HepG2 (cell line): ENCODE results near the gene EPC2. TPM values are rescaled to one million over a fixed set of nuclear protein-coding genes. Genes with fewer than 3 reads are reported as not detected.

Source experiments
- HNRNPK ChIP-seq: fragments of 200-400 bp; formaldehyde crosslinking; IDR thresholded peaks from 2 replicates; pipeline ENCODE4 v1.6.1; 2018; ENCODE audit warnings: low read length, low read depth, moderate library complexity, mild to moderate bottlenecking; ENCODE audit not compliant: poor library complexity, severe bottlenecking
- NFYC ChIP-seq: IDR thresholded peaks from 2 replicates; pipeline ENCODE4 v1.6.1; 2016; ENCODE audit warnings: missing genetic modification reagents, missing compliant biosample characterization
- ZNF383 ChIP-seq: sonication (generic); formaldehyde crosslinking; IDR thresholded peaks from 2 replicates; pipeline ENCODE4 v1.4.0; 2020; ENCODE audit warnings: missing genetic modification reagents, mild to moderate bottlenecking, borderline replicate concordance
- ZNF543 ChIP-seq: sonication (generic); formaldehyde crosslinking; IDR thresholded peaks from 2 replicates; pipeline ENCODE4 v1.4.0; 2020; ENCODE audit warnings: mild to moderate bottlenecking, missing genetic modification reagents
- ZNF7 ChIP-seq: IDR thresholded peaks from 2 replicates; pipeline ENCODE4 v1.6.1; 2016; ENCODE audit warnings: missing biosample characterization, missing genetic modification reagents
- ZNF883 ChIP-seq: sonication (generic); formaldehyde crosslinking; IDR thresholded peaks from 2 replicates; pipeline ENCODE4 v1.5.1; 2020; ENCODE audit warnings: mild to moderate bottlenecking, missing genetic modification reagents; ENCODE audit errors: not compliant biosample characterization
- polyA plus RNA-seq, 8 experiments: library from polyadenylated mRNA; depleted of rRNA in 3 of 8; stranded (reverse) in 7 of 8; unstranded in 1 of 8; fragments of >200 nt; fragmentation: Illumina TruSeq in 4 of 8; extraction: Trizol in 4 of 8; gene quantifications; 2 replicates each; pipeline versions ENCODE4 v1.2.1 to v1.2.3, GENCODE V29; 2011 to 2016; ENCODE audit warnings: low read depth in 4 of 8, missing spikeins in 1 of 8, mixed read lengths in 1 of 8; ENCODE audit not compliant: insufficient read depth in 1 of 8
- total RNA-seq, 5 experiments: library from RNA; depleted of rRNA; stranded (reverse); fragments of >200 nt; fragmentation: Illumina TruSeq; extraction: Trizol; gene quantifications; 2 replicates each; pipeline ENCODE4 v1.2.3, GENCODE V29; 2016; ENCODE audit warnings: low read depth in 1 of 5
- TF ChIP-seq, protein P1 (sequence below): sonication (generic); formaldehyde crosslinking; IDR thresholded peaks from 2 replicates; pipeline ENCODE4 v1.5.0; 2020; ENCODE audit warnings: mild to moderate bottlenecking, missing genetic modification reagents, borderline replicate concordance
- TF ChIP-seq, protein P2 (sequence below): sonication (generic); formaldehyde crosslinking; IDR thresholded peaks from 2 replicates; pipeline ENCODE4 v1.5.0; 2020; ENCODE audit warnings: mild to moderate bottlenecking, missing genetic modification reagents, moderate library complexity
- TF ChIP-seq, protein P3 (sequence below), 2 experiments: fragments of 450-650 bp in 1 of 2; sonication (generic) in 1 of 2; formaldehyde crosslinking; IDR thresholded peaks; 2 replicates each; pipeline versions ENCODE4 v1.5.0 to v1.8.0; 2020 to 2022; ENCODE audit warnings: mild to moderate bottlenecking in 1 of 2, missing genetic modification reagents in 1 of 2
- TF ChIP-seq, protein P4 (sequence below): sonication (generic); formaldehyde crosslinking; IDR thresholded peaks from 2 replicates; pipeline ENCODE4 v1.8.0; 2022; ENCODE audit warnings: missing genetic modification reagents, mild to moderate bottlenecking, moderate library complexity, borderline replicate concordance

Gene EPC2
- total and polyA plus RNA-seq, 2 of the 13 experiments (the other 11 are each of a cell fraction or from before 2014, with no cell fraction given), result 20.5 to 22.0 TPM

DNA sequence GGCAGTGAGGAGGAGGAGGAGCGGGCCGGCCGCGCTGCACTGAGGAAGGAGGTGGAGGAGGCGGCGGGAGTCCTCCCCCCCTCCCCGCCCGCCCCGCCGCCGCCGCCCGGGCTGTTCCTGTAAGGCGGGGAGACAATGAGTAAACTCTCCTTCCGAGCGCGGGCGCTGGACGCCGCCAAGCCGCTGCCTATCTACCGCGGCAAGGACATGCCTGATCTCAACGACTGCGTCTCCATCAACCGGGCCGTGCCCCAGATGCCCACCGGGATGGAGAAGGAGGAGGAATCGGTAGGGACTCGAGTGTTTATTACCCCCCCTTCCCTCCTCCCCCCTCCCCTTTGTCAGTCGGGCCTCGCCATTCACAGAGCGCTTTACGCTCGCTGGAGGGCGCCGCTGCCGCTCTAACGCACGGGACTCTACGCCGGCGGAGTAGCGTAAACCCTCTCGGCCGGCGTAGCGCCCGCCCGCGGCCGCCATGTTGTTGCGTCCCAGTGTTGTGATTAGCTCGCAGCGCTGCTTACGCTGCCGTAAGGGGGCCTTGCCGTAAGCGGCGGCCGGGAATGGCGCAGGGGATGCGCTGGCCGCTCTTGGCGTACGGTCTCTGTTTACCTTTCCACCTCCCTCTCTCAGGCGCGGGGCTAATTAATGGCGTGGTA is 460 bp downstream of the EPC2 start (continued):
- TF ChIP-seq, protein P1, sequence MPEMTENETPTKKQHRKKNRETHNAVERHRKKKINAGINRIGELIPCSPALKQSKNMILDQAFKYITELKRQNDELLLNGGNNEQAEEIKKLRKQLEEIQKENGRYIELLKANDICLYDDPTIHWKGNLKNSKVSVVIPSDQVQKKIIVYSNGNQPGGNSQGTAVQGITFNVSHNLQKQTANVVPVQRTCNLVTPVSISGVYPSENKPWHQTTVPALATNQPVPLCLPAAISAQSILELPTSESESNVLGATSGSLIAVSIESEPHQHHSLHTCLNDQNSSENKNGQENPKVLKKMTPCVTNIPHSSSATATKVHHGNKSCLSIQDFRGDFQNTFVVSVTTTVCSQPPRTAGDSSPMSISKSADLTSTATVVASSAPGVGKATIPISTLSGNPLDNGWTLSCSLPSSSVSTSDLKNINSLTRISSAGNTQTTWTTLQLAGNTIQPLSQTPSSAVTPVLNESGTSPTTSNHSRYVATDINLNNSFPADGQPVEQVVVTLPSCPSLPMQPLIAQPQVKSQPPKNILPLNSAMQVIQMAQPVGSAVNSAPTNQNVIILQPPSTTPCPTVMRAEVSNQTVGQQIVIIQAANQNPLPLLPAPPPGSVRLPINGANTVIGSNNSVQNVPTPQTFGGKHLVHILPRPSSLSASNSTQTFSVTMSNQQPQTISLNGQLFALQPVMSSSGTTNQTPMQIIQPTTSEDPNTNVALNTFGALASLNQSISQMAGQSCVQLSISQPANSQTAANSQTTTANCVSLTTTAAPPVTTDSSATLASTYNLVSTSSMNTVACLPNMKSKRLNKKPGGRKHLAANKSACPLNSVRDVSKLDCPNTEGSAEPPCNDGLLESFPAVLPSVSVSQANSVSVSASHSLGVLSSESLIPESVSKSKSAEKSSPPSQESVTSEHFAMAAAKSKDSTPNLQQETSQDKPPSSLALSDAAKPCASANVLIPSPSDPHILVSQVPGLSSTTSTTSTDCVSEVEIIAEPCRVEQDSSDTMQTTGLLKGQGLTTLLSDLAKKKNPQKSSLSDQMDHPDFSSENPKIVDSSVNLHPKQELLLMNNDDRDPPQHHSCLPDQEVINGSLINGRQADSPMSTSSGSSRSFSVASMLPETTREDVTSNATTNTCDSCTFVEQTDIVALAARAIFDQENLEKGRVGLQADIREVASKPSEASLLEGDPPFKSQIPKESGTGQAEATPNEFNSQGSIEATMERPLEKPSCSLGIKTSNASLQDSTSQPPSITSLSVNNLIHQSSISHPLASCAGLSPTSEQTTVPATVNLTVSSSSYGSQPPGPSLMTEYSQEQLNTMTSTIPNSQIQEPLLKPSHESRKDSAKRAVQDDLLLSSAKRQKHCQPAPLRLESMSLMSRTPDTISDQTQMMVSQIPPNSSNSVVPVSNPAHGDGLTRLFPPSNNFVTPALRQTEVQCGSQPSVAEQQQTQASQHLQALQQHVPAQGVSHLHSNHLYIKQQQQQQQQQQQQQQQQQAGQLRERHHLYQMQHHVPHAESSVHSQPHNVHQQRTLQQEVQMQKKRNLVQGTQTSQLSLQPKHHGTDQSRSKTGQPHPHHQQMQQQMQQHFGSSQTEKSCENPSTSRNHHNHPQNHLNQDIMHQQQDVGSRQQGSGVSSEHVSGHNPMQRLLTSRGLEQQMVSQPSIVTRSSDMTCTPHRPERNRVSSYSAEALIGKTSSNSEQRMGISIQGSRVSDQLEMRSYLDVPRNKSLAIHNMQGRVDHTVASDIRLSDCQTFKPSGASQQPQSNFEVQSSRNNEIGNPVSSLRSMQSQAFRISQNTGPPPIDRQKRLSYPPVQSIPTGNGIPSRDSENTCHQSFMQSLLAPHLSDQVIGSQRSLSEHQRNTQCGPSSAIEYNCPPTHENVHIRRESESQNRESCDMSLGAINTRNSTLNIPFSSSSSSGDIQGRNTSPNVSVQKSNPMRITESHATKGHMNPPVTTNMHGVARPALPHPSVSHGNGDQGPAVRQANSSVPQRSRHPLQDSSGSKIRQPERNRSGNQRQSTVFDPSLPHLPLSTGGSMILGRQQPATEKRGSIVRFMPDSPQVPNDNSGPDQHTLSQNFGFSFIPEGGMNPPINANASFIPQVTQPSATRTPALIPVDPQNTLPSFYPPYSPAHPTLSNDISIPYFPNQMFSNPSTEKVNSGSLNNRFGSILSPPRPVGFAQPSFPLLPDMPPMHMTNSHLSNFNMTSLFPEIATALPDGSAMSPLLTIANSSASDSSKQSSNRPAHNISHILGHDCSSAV (CRISPR knock-in tag), result no peak
- TF ChIP-seq, protein P2, sequence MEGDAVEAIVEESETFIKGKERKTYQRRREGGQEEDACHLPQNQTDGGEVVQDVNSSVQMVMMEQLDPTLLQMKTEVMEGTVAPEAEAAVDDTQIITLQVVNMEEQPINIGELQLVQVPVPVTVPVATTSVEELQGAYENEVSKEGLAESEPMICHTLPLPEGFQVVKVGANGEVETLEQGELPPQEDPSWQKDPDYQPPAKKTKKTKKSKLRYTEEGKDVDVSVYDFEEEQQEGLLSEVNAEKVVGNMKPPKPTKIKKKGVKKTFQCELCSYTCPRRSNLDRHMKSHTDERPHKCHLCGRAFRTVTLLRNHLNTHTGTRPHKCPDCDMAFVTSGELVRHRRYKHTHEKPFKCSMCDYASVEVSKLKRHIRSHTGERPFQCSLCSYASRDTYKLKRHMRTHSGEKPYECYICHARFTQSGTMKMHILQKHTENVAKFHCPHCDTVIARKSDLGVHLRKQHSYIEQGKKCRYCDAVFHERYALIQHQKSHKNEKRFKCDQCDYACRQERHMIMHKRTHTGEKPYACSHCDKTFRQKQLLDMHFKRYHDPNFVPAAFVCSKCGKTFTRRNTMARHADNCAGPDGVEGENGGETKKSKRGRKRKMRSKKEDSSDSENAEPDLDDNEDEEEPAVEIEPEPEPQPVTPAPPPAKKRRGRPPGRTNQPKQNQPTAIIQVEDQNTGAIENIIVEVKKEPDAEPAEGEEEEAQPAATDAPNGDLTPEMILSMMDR (CRISPR knock-in tag), result peak; percentile 67
- TF ChIP-seq ZNF7 (no peak), NFYC (CRISPR knock-in tag) (peak; percentile 54; the same call in 1 of the 2 replicates), ZNF543 (CRISPR knock-in tag) (no peak), HNRNPK (peak; percentile 64), ZNF883 (CRISPR knock-in tag) (peak; percentile 38), ZNF383 (CRISPR knock-in tag) (no peak)
- TF ChIP-seq, protein P3, sequence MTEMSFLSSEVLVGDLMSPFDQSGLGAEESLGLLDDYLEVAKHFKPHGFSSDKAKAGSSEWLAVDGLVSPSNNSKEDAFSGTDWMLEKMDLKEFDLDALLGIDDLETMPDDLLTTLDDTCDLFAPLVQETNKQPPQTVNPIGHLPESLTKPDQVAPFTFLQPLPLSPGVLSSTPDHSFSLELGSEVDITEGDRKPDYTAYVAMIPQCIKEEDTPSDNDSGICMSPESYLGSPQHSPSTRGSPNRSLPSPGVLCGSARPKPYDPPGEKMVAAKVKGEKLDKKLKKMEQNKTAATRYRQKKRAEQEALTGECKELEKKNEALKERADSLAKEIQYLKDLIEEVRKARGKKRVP (CRISPR knock-in tag; IDR thresholded peaks at IDR 0.05), result peak in 1 of 2 experiments; percentile 8; a peak in 1 of 4 replicates
- TF ChIP-seq, protein P4, sequence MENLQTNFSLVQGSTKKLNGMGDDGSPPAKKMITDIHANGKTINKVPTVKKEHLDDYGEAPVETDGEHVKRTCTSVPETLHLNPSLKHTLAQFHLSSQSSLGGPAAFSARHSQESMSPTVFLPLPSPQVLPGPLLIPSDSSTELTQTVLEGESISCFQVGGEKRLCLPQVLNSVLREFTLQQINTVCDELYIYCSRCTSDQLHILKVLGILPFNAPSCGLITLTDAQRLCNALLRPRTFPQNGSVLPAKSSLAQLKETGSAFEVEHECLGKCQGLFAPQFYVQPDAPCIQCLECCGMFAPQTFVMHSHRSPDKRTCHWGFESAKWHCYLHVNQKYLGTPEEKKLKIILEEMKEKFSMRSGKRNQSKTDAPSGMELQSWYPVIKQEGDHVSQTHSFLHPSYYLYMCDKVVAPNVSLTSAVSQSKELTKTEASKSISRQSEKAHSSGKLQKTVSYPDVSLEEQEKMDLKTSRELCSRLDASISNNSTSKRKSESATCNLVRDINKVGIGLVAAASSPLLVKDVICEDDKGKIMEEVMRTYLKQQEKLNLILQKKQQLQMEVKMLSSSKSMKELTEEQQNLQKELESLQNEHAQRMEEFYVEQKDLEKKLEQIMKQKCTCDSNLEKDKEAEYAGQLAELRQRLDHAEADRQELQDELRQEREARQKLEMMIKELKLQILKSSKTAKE (CRISPR knock-in tag), result no peak
